Stimulated activated CD8-positive, alpha-beta memory T cell treated with anti-CD3 and anti-CD28 coated beads, Interleukin-7, amount 100 ng/mL, for 24 hours (primary cell): ENCODE data around the gene GALNT10.

Experiments
- DNase-seq: peaks from one replicate; pipeline ENCODE4 v3.0.0-alpha.2; 2020; ENCODE audit warnings: low read depth

GALNT10 gene

DNA sequence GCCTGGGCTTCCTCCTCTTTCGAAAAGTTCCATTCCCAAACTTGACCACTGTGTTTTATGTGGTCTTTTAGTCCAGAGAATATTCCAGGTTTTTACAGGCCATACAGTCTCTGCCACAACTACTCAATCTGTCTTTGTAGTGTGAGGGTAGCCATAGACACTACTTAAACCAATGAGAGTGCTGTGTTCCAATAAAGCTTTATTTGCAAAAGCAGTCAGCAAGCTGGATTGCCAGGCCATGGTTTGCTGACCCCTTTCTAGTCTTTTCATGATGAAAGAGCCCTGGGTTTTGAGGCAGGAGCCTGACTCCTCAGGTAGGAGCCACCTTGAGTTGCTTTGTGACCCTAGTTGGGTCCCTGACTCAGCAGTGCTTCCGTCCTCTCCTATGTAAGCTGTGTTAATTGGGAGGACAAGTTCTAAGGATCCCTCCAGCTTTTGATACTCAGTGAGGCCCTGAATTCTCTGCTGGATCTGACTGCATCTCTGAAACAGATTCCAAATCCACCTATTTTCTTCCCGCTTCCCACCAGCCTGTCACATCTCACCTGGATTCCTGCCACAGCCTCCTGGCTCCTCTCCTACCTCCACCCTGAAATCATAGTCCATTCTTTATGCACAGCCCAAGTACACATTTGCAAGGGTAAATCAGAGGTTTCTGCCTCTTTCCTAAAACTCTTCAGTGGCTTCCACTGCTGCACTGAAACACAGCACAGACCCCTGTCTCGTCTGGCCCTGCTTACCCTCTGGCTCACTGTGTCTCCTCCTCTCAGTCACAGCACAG, 13.5 kb downstream of the GALNT10 start:
- no peak for DNase-seq

DNA sequence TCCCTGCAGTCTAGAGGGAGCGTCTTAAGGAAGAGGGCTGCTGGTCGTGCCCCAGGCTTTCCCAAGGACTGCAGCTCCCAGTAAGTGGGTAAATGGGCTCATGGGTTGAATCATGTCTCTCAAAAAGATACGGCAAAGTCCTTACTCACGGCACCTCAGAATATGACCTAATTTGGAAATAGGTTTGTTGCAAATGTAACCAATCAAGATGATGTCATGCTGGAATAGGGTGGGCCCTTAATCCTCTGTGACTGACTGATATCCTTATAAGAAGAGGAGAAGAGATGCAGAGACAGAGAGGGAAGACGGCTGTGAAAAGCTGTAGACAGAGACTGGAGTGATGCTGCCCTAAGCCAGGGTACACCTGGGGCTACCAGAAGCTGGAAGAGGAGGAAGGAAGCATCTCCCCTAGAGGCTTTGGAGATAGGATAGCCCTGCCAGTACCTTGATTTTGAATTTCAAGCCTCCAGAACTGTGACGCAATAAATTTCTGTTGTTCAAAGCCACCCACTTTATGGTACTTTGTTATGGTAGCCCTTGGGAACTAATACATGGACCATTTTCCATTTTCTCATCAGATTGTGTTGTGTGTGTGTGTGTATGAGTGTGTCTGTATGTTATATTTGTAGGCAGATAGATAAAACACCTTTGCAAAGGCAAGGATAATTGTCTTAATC, 15.0 kb downstream of the GALNT10 start:
- DNase-seq, result no peak

- DNase-seq, result no peak
These were observed 15.8 kb downstream of the GALNT10 start for GRCh38 chr5:154206311-154206710.

- DNase-seq, result no peak
These were observed 16.7 kb downstream of the GALNT10 start for GRCh38 chr5:154207204-154207603.

- DNase-seq, result no peak
These were observed 19.1 kb downstream of the GALNT10 start for GRCh38 chr5:154209591-154210081.

- DNase-seq, result no peak
These were observed 19.6 kb downstream of the GALNT10 start for GRCh38 chr5:154210163-154210562.

DNA sequence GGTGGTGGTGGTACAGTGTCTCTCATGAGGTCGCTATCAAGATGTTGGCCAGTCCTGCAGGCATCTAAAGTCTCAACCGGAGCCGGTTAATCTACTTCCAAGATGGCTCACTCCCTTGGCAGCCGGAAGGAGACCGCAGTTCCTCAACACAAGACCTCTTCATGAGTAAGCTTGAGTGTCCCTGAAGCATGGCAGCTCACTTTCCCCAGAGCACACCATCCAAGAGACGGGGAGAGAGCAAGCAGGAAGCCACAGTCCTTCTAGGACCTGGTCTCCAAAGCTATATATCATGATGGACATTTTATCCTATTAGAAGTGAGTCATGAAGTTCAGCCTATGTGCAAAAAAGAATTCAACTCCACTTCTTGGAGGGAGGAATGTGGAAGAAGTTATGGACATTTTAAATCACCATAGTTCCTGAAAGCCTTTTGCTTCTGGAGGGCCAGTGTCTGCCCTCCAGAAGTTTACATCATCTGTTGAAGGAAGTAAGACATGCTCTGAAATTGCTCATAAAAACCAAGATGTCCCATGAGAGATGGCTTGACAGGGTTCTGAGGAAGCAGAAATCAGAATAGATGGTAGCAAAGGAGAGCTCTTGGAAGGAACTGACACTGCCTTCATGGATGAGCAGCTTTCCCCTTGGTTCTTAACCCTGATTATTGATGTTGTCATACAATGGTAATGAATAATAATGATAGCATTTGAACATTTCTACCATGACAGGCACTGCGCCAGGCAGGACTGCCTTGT, 21.3 kb downstream of the GALNT10 start:
- no peak for DNase-seq

GRCh38 chr5:154213592-154213991, 23.1 kb downstream of the GALNT10 start:
- no peak for DNase-seq

GRCh38 chr5:154214371-154215106, 24.0 kb downstream of the GALNT10 start:
- DNase-seq, result no peak

- no peak for DNase-seq
These were observed 25.2 kb downstream of the GALNT10 start for GRCh38 chr5:154215571-154216325.

- DNase-seq, result no peak
These were observed 26.9 kb downstream of the GALNT10 start for GRCh38 chr5:154217462-154217861.

GRCh38 chr5:154218786-154219185, 28.3 kb downstream of the GALNT10 start:
- no peak for DNase-seq

DNA sequence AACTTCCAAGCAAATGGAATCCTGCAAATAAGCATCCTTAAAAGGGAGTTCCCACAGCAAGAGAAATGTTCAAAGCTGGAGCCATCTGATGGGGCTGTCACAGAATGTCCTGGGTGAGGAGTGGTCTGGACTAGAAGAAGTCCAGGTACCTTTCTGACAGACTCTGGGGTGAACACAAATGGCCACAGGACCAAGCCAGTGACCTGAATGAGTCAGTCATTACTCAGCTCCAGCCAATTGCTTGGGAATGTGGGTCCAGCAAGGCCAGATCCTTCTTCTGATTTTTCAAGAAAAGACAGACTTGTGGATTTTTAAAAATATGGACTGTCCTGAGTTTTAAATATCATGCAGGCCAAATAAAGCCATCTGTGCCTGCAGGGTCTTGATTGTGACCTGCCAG, 30.1 kb downstream of the GALNT10 start:
- DNase-seq, result no peak

DNA sequence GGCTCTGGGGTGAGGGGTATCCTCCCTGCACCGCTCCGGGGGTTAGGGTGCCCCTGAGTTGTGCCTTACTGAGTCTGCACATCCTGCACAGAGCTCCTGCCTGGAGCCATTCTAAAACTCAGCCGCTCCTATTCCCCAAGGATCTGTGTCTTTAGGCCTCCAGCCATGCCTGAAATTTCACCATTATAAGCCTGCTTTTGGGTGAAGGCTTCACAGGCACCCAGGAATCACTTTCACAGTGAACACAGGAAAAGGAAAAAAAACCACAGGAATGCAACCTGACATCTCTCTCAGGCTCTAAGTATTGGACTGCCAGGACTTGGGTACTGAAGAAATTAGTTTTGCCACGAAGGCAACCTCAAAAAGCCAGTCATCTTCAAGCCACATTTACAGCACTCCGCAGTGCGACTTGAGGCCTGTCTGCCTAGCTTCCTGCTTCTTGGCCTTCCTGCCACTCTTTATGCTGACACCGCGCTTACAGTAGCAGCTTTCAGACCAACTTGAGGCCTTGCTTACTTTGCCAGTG, 30.9 kb downstream of the GALNT10 start:
- no peak for DNase-seq

DNA sequence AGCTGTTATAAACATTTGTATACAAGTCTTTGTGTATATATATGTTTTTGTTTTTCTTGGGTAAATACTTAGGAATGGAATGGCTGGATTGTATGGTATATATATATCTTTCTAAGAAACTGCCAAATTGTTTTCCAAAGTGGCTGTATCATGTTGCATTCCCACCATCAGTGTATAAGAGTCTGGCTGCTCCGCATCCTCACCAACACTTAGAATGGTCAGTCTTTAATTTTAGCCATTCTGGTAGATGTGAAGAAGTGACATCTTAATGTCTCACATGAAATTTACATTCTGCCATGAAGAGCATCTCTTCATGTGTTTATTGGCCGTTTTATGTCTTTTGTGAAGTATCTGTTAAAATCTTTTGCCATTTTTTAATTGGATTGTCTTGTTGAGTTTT, 31.9 kb downstream of the GALNT10 start:
- no peak for DNase-seq

DNA sequence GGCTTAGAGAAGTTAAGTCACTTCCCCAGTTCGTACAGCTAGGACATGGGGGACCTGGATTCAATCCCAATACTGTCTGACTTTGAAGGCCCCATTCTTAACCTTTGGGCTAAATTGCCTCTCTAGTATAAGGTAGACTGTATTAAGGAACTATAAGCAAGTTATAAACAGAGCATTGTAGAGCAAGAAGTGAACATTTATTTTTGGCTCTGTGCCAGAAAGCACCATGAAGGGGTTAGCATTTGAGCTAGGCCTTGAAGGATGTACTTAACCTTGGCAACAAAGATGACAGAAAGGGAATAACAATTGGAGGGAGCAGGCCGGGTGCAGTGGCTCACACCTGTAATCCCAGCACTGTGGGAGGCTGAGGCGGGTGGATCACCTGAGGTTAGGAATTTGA, 32.8 kb downstream of the GALNT10 start:
- no peak for DNase-seq

- no peak for DNase-seq
These were observed 36.6 kb downstream of the GALNT10 start for GRCh38 chr5:154227090-154227489.

- no peak for DNase-seq
These were observed 38.2 kb downstream of the GALNT10 start for GRCh38 chr5:154228696-154229095.

- no peak for DNase-seq
These were observed 40.0 kb downstream of the GALNT10 start for GRCh38 chr5:154230526-154230925.

DNA sequence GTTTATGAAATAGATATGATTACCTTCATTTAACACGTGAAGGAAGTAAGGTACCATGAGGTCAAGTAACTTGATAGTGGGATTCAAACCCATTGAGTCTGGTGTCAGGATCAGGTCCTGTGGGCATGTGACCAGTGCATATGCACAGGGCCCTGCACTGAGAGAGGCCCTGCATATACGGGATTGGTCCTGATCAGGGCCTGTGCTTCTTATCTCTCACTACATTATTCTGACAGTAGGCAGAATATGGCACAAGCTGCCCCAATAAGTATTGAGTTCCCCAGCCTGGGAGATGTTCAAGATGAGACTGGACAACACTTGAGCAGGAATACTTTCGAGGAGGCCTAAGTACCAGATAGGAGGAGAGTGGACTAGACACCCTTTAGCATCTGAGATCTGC, 44.0 kb downstream of the GALNT10 start:
- no peak for DNase-seq

GRCh38 chr5:154236011-154236410, 45.5 kb downstream of the GALNT10 start:
- DNase-seq, result no peak
